ENCODE measurements around the gene DDR1.
"Not testable (repeated sequence)": the region's sequence is repeated elsewhere in the genome, so short reads cannot be mapped to it uniquely, and the experiment has no call there.

DDR1 gene

DNA sequence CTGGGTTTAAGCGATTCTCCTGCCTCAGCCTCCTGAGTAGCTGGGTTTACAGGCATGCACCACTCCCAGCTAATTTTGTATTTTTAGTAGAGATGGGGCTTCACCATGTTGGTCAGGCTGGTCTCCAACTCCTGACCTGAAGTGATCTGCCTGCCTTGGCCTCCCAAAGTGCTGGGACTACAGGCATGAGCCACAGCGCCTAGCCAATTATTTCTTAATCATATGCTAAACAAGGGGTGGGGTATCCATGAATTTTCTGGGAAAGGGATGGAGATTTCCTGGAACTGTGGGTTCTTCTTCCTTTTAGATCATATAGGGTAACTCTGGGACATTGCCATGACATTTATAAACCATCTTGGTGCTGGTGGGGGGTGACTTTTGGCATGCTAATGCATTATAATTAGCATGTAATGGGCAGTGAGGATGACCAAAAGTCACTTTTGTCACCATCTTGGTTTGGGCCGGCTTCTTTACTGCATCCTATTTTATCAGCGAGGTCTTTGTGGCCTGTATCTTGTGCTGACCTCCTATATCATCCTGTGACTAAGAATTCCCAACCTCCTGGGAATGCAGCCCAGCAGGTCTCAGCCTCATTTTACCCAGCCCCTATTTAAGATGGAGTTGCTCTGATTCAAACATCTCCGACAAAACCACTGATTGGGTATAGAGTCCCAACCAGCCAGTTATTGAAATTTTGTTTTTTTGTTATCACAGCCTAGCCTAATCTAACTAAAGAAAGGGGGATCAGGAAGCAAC, 29.9 kb upstream of the DDR1 start:
- no peak for DNase-seq

- no peak for DNase-seq
These were observed 28.8 kb upstream of the DDR1 start for GRCh38 chr6:30855429-30856075.

- DNase-seq: no peak
These were observed 27.2 kb upstream of the DDR1 start for GRCh38 chr6:30857112-30857511.

DNA sequence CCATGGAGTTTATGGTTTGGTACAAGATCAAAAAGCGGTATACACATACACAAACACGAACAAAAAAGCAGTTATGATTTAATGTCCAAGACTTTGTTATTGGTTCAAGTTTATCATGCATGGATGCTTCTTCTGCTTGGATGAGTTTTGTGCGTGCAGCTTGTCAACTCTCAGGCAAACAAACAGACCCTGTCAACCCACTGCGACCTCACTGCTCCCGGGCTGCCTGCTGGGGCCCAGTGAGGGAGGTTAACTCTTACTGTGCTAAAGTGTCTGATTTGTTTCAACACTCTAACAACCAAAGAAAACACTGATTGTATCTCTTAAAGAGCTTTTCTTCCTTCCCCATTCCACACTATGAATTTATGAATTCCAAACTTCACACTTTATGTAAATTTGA, 26.8 kb upstream of the DDR1 start:
- no peak for DNase-seq

- not testable (repeated sequence) for DNase-seq
These were observed 24.6 kb upstream of the DDR1 start for GRCh38 chr6:30859726-30860125.

- DNase-seq: no peak
These were observed 22.9 kb upstream of the DDR1 start for GRCh38 chr6:30861257-30862048.

DNA sequence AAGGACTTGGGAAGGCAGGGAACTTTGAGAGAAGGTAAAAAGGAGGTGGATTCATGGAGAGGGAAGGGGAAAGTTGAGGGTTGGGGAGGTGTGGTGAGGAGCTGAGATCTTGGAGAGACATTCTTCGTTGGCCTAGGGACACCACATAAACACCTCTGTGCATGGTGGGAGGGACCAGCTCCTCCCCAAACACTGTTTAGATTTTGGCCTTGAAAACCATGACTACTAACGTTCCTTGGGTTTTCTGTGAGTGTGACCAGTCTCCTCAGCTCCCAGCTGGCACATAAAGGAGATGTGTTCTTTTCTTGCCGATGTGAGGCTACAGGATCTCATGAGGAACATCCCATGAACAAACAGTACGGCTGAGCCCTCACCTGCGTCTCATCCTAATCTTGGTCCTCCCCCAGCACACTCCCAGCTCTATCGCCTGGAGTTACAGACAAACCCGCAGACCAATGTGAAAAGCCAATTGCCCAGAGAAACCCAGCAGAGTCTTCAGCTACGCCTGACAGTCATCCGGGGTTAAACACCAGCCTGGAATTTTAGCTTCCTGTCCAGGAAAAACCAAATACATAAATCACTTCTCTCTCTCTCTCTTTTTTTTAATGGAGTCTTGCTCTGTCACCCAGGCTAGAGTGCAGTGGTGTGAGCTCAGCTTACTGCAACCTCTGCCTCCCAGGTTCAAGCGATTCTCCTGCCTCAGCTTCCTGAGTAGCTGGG, 22.0 kb upstream of the DDR1 start:
- DNase-seq: no peak

- DNase-seq: no peak
These were observed 20.0 kb upstream of the DDR1 start for GRCh38 chr6:30864325-30864724.

GRCh38 chr6:30869241-30869749, 15.0 kb upstream of the DDR1 start:
- DNase-seq: not testable (repeated sequence)

GRCh38 chr6:30870546-30870945, 13.8 kb upstream of the DDR1 start:
- DNase-seq: no peak

GRCh38 chr6:30871592-30872183, 12.6 kb upstream of the DDR1 start:
- no peak for DNase-seq

DNA sequence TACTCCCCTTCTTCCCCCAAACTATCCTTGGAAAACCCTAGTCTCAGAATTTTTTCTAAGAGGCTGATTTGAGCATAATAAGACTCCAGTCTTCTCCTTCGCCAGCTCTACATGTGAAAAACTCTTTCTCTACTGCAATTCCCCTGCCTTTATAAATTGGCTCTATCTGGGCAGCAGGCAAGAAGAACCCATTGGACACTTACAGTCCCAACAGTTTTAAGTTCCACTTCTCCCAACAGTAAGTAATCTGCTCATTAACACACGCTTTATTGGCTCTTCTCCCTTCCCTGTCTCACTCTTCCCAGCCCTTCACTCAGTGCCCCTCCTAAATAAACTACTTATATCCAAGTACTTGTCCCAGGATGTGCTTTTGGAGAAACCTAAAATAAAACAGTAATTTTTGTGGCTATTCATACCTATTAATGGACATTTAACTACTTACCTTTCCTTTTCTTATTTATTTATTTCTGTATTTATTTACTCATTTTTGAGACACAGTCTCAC, 11.1 kb upstream of the DDR1 start:
- DNase-seq: no peak

DNA sequence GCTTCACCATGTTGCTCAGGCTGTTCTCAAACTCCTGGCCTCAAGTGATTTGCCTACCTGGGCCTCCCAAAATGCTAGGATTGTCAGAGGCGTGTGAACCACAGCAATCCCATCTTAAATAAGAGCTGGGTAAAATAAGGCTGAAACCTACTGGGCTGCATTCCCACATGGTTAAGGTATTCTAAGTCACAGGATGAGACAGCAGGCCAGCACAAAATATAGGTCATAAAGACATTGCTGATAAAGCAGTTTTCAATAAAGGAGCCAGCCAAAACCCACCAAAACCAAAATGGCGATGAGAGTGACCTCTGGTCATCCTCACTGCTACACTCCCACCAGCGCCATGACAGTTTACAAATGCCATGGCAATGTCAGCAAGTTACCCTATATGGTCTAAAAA, 10.5 kb upstream of the DDR1 start:
- not testable (repeated sequence) for DNase-seq

- no peak for DNase-seq
These were observed 8.9 kb upstream of the DDR1 start for GRCh38 chr6:30875244-30876038.

- no peak for DNase-seq
These were observed 8.1 kb upstream of the DDR1 start for GRCh38 chr6:30876039-30876730.

GRCh38 chr6:30877419-30878262, 6.7 kb upstream of the DDR1 start:
- DNase-seq: peak; percentile 87

DNA sequence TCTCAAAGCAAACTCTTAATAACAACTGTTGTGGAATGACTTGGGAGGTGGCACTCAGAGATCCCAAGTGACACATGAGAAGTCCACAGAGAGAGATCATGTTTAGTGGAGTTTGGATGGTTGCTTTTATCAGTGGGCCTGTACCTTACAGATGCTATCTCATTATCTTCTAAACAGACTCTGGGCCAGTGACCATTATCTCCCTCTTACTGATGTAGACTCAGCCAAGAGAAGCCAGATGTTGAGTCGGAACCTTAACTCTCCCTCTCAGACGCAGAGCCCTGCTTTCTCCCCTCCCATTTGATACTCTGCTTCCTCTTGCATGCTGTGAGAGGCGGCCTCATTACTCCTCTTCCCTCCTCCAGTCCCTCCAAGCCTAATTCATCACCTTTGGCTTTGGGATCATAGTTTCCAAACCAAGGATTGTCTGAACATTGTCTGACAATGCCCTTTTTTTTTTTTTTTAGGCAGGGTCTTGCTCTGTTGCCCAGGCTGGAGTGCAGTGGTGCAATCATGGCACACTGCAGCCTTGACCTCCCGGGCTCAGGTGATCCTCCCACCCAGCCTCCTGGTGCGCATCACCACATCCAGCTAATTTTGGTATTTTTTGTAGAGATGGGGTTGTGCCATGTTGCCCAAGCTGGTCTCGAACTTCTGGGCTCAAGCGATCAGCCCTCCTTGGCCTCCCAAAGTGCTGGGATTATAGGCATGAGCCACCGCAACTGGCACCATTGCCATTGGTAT, 4.5 kb upstream of the DDR1 start:
- no peak for DNase-seq

GRCh38 chr6:30880698-30881252, 3.5 kb upstream of the DDR1 start:
- no peak for DNase-seq

Data from CD4-positive, alpha-beta T cell treated with Interleukin-17A for 4 hours (primary cell).